ENCODE data around the gene VAV2.

VAV2 gene

DNA sequence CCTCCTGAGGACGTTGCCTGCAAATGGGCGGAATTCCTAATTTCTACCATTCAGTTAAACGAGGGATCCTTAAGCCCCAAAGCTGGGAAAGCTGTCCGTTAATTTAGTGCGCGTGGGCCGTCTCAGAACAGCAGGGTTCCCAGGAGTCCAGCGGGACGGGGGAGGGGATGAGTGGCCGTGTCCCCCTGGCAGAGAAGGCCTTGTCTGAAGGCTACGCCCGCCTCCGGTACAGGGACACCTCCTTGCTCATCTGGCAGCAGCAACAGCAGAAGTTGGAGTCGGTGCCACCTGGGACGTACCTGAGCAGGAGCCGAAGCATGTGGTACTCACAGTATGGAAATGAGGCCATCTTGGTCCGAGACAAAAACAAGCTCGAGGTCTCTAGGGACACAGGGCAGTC, 34.5 kb upstream of the VAV2 start:
- no peak overlapping the region for H3K4me3 ChIP-seq (ENCODE audit: low read depth, low read length)
- TF ChIP-seq, protein P1, sequence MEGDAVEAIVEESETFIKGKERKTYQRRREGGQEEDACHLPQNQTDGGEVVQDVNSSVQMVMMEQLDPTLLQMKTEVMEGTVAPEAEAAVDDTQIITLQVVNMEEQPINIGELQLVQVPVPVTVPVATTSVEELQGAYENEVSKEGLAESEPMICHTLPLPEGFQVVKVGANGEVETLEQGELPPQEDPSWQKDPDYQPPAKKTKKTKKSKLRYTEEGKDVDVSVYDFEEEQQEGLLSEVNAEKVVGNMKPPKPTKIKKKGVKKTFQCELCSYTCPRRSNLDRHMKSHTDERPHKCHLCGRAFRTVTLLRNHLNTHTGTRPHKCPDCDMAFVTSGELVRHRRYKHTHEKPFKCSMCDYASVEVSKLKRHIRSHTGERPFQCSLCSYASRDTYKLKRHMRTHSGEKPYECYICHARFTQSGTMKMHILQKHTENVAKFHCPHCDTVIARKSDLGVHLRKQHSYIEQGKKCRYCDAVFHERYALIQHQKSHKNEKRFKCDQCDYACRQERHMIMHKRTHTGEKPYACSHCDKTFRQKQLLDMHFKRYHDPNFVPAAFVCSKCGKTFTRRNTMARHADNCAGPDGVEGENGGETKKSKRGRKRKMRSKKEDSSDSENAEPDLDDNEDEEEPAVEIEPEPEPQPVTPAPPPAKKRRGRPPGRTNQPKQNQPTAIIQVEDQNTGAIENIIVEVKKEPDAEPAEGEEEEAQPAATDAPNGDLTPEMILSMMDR (IDR thresholded peaks at IDR 0.05; ENCODE audit: low read depth, low read length): no peak

- peak overlapping the region; percentile 73 for H3K4me3 ChIP-seq (ENCODE audit: low read depth, low read length)
- TF ChIP-seq, protein P1 (IDR thresholded peaks at IDR 0.05; ENCODE audit: low read depth, low read length): no peak
Observed at GRCh38 chr9:134025606-134026541, 33.8 kb upstream of the VAV2 start.

GRCh38 chr9:134024828-134025605, 32.9 kb upstream of the VAV2 start, which contains the start of gene BRD3OS:
TSS of gene BRD3OS (plus strand) at chr9:134025481. CDS start at chr9:134026748, 1,267 bp downstream.
- TF ChIP-seq, protein P1 (IDR thresholded peaks at IDR 0.05; ENCODE audit: low read depth, low read length): no peak

DNA sequence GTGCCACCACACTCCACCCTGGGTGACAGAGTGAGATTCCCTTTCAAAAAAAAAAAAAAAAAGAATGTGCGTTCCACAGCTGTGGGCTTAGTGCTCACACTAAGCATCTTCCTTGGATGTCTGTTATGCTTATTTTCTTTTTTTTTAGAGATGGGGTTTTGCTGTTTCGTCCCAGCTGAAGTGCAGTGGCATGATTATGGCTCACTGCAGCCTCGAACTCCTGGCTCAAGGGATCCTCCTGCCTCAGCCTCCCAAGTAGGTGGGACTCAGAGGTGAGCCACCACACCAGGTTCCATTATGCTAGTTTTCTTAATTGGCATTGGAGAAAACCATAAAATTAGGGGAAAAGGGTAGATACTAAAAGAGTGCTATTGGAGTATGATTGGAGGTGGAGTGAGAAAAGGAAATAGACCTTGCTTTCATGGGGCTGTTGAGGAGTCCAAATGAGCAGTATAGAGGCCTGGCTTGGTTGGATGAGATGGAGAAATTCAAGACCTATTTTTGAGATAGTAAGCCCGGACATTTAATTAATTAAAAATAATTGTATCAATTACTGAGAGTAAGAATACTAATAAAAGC, 32.2 kb upstream of the VAV2 start:
- H3K4me3 ChIP-seq (ENCODE audit: low read depth, low read length): peak overlapping the region; percentile 52

More at GRCh38 chr9:134024828-134025605, 32.9 kb upstream of the VAV2 start, which contains the start of gene BRD3OS:
- H3K4me3 ChIP-seq (ENCODE audit: low read depth, low read length): peak within 1 kb of the TSS; percentile 73

DNA sequence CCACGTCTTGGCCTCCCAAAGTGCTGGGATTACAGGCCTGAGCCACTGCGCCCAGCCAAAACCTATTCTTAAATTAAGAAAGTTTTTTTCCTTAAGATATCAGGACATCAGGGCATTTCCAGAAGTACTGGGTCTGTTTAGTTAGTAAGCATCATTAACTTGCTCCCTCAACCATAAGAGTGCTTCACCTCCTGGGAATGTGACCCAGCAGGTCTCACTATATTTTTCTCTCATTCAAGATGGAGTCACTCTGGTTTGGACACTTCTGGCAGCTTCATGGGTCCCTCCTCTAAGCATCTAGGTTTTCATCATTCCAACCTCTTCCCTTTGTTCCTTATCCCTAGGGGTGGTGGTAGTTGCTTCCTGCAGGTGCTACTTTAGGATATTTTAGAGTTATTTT, 22.8 kb upstream of the VAV2 start:
- H3K4me3 ChIP-seq (ENCODE audit: low read depth, low read length): no peak overlapping the region
- TF ChIP-seq, protein P1 (IDR thresholded peaks at IDR 0.05; ENCODE audit: low read depth, low read length): no peak

More for the DNA sequence above, 32.2 kb upstream of the VAV2 start:
- TF ChIP-seq, protein P1 (IDR thresholded peaks at IDR 0.05; ENCODE audit: low read depth, low read length): no peak

GRCh38 chr9:134011401-134011800, 19.3 kb upstream of the VAV2 start:
- H3K4me3 ChIP-seq (ENCODE audit: low read depth, low read length): no peak overlapping the region
- TF ChIP-seq, protein P1 (IDR thresholded peaks at IDR 0.05; ENCODE audit: low read depth, low read length): no peak
